Brain microvascular endothelial cell (primary cell): ENCODE data around the gene SCRN1.

ENCODE experiments used
- DNase-seq: peaks from one replicate; pipeline ENCODE4 v3.0.0-alpha.2; 2020
- H3K27ac ChIP-seq: fragments of 250-450 bp; sonication (Bioruptor Pico); 2 replicates; pipeline ENCODE4 v1.5.1; 2020; ENCODE audit warnings: mild to moderate bottlenecking, moderate library complexity
- H3K27me3 ChIP-seq: fragments of 250-450 bp; sonication (Bioruptor Pico); replicated peaks from 2 replicates; pipeline ENCODE4 v1.5.1; 2020; ENCODE audit warnings: mild to moderate bottlenecking
- H3K36me3 ChIP-seq: fragments of 250-450 bp; sonication (Bioruptor Pico); replicated peaks from 2 replicates; pipeline ENCODE4 v1.5.1; 2020; ENCODE audit warnings: mild to moderate bottlenecking
- H3K4me3 ChIP-seq: 2 replicates; pipeline ENCODE4 v1.5.1; 2011; ENCODE audit warnings: low read depth, mild to moderate bottlenecking, control low read depth, low read length, moderate library complexity
- in situ Hi-C: cut with HindIII; loops from 2 replicates; pipeline ENCODE4 v1.10.0; 2017; ENCODE audit warnings: low sequenced_read_pairs, low pct_ligation_motif_present
- TF ChIP-seq, protein P1 (sequence below): IDR thresholded peaks from 2 replicates; pipeline ENCODE4 v1.5.1; 2011; ENCODE audit warnings: low read depth, mild to moderate bottlenecking, moderate library complexity, low read length, control low read depth, inconsistent platforms; ENCODE audit errors: missing control alignments

The SCRN1 gene

DNA sequence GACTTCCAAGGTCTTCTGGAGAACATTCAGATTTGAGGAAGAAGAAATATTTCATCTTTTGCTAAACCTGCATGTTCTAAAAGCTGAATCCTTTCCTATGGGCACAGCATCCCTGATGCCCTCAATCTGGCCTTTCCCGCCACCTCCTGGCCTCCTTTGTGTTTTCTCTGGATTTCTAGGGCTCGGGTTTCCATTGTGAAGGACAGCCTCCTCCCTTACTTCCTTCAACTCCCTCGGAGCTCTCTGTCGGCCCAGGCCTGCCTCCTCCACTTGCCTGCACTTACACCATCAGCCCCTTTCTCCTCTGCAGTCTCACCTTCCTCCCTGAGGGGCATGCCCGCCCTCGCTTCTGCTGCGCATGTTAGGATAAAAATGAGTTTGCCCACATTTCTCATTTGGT is 107.9 kb downstream of the SCRN1 start:
- Histone ChIP-seq H3K27ac (no peak overlapping the region), H3K36me3 (no peaks in the 10 kb centered on the region), H3K4me3 (no peak overlapping the region), H3K27me3 (no peaks in the 10 kb centered on the region)
- in situ Hi-C loops: no loop called here
- no peak for DNase-seq
- TF ChIP-seq, protein P1, sequence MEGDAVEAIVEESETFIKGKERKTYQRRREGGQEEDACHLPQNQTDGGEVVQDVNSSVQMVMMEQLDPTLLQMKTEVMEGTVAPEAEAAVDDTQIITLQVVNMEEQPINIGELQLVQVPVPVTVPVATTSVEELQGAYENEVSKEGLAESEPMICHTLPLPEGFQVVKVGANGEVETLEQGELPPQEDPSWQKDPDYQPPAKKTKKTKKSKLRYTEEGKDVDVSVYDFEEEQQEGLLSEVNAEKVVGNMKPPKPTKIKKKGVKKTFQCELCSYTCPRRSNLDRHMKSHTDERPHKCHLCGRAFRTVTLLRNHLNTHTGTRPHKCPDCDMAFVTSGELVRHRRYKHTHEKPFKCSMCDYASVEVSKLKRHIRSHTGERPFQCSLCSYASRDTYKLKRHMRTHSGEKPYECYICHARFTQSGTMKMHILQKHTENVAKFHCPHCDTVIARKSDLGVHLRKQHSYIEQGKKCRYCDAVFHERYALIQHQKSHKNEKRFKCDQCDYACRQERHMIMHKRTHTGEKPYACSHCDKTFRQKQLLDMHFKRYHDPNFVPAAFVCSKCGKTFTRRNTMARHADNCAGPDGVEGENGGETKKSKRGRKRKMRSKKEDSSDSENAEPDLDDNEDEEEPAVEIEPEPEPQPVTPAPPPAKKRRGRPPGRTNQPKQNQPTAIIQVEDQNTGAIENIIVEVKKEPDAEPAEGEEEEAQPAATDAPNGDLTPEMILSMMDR: no peak

DNA sequence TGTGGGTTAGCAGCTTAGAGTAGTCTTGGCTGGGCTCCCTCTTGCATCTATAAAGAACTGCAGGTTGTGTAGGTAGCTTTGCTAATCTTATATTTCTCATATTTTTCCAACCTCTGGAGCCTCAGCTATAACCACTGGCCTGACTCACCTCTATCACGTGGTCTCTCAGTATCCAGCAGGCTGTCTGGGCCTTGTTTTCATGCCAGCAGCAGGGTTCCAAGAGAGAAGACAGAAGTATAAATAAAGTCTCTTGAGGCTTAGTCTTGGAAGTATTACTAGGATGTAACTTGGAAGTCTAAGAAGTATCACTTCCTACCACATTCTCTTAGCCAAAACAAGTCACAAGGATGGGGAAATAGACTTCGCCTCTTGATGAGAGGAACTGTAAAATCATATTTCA is 110.0 kb downstream of the SCRN1 start:
- DNase-seq: peak; percentile 64
- TF ChIP-seq, protein P1: no peak
- peaks cover under 1% of the 10 kb centered on the region for H3K27me3 ChIP-seq
- no peaks in the 10 kb centered on the region for H3K36me3 ChIP-seq
- no peak overlapping the region for H3K27ac ChIP-seq
- no peak overlapping the region for H3K4me3 ChIP-seq
- in situ Hi-C loops: no loop called here

DNA sequence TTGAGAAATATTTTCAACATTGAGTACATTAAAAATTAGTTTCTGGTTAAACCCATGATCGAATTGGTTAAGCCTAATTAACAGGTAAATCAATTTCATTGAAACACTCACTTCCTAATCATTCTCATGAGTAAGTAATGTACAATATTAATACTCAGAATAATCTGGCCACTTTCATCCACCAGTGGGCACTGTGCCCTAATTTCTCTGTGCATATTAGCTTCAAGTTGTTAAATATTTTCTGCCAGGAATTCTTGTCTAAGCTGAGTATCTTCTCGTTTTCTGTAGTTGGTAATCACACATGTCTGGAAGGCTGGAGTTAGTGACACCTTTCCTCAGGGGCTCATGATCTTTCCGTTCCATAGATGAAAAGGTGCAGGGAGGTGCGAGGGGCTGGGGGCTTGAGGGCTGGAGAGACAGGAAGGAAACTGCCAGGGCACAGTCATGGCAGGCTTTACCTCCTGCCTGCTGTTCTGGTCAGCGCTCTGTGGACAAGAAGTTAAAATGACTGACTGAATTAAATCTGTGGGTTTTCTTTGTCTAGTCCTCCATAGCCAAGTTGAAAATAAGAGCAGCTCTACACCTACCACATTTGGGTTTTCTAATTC is 111.4 kb downstream of the SCRN1 start:
- H3K36me3 ChIP-seq: no peaks in the 10 kb centered on the region

DNA sequence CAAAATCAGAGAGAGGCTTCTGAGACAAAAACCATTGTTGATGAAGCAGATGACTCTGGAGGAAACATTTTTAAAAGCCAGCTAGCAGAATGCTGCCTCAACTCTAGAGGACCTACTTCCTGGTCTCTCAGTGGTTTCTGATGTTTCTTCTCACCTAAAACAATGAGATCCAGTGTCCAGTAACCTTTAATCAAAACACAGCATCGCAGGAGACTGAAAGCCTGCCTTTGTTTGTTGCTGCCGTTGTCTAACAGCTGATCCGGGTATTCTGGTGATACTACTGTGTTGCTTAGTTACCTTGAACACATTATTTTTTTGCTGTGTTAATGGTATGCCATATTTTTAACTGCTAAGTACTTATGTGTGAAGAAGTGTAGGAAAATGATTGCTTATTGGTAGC is 112.4 kb downstream of the SCRN1 start:
- peak; percentile 20 for DNase-seq
- in situ Hi-C loops: no loop called here
- Histone ChIP-seq H3K27me3 (peaks cover 4% of the 10 kb centered on the region), H3K27ac (no peak overlapping the region), H3K4me3 (no peak overlapping the region), H3K36me3 (no peaks in the 10 kb centered on the region)
- TF ChIP-seq, protein P1: no peak

More for the DNA sequence above, 111.4 kb downstream of the SCRN1 start:
- in situ Hi-C loops: no loop called here
- H3K27me3 ChIP-seq: peaks cover 4% of the 10 kb centered on the region
- no peak overlapping the region for H3K4me3 ChIP-seq
- DNase-seq: peak; percentile 68
- TF ChIP-seq, protein P1: peak; percentile 75
- H3K27ac ChIP-seq: no peak overlapping the region

DNA sequence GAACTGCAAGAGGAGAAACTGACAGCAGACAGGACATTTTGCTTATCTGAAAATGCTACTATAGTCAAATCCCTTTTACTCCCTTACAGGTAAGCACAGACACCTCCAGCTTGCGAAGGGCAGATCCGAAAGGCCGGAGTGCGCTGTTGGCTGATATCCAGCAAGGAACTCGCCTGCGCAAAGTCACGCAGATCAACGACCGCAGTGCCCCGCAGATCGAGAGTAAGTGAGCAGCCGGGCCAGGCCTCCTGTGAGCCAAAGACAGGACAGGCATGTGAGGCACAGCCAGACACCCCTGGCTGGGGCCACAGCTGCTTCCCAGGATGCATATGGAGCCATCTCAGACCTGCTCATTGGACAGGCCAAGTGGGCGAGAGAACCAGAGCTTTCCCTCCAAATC is 113.9 kb downstream of the SCRN1 start:
- H3K27me3 ChIP-seq: peaks cover 4% of the 10 kb centered on the region
- DNase-seq: no peak
- in situ Hi-C loops: no loop called here
- TF ChIP-seq, protein P1: no peak
- H3K36me3 ChIP-seq: no peaks in the 10 kb centered on the region
- H3K27ac ChIP-seq: no peak overlapping the region
- H3K4me3 ChIP-seq: no peak overlapping the region
